Progenitor cell of endocrine pancreas (in vitro differentiated cells): ENCODE measurements around the gene MISFA. TPM values are rescaled to one million over a fixed set of nuclear protein-coding genes. Genes with fewer than 3 reads are reported as not detected.

Experiments used
- DNase-seq: peaks from one replicate; pipeline ENCODE4 v3.0.0; 2021; ENCODE audit warnings: low spot score; ENCODE audit not compliant: unreplicated experiment
- H3K27ac Mint-ChIP-seq: 2 replicates; pipeline ENCODE4 v1.8.0; 2021; ENCODE audit warnings: mild to moderate bottlenecking, moderate library complexity, mixed read lengths
- H3K27me3 Mint-ChIP-seq: 2 replicates; pipeline ENCODE4 v1.8.0; 2021; ENCODE audit warnings: mixed read lengths
- H3K36me3 Mint-ChIP-seq: 2 replicates; pipeline ENCODE4 v1.8.0; 2022; ENCODE audit warnings: mixed read lengths; ENCODE audit not compliant: insufficient read depth
- H3K4me1 Mint-ChIP-seq: 2 replicates; pipeline ENCODE4 v1.8.0; 2021; ENCODE audit warnings: low read depth, mixed read lengths
- H3K4me3 Mint-ChIP-seq: 2 replicates; pipeline ENCODE4 v1.8.0; 2021; ENCODE audit warnings: low read depth, mild to moderate bottlenecking, moderate library complexity, mixed read lengths
- H3K9me3 Mint-ChIP-seq: 2 replicates; pipeline ENCODE4 v1.8.0; 2021; ENCODE audit warnings: low read depth, mixed read lengths
- total RNA-seq: library from RNA; stranded (reverse); gene quantifications from 2 replicates; pipeline ENCODE4 v1.2.1, GENCODE V29; 2021
- TF ChIP-seq, protein P1 (sequence below): fragments of 200-600 bp; sonication (generic); IDR thresholded peaks from one replicate; pipeline ENCODE4 v1.5.0; 2021; ENCODE audit warnings: antibody characterized with exemption, mild to moderate bottlenecking; ENCODE audit not compliant: unreplicated experiment

Gene MISFA
- total RNA-seq, 1 donor from 2014 or later = 8.4 TPM

DNA sequence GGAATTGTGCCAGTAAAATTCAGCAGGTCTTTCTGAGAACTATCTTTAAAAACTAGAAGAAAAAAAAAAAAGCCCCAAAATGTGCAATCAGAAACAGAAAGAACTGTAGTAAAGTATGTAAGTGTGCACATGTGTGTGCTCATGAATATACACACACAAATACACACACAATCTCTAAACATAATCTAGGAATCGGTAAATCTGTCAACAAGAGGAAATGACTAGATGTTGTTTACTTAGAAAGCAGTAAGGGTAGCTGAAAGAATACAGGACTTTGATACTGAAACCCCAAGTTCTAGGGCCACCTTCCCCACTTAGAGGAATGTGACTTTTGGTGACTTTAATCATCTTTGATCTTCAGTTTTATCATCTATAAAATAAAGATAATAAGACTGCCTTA is 24.2 kb upstream of the MISFA start:
- TF ChIP-seq, protein P1, sequence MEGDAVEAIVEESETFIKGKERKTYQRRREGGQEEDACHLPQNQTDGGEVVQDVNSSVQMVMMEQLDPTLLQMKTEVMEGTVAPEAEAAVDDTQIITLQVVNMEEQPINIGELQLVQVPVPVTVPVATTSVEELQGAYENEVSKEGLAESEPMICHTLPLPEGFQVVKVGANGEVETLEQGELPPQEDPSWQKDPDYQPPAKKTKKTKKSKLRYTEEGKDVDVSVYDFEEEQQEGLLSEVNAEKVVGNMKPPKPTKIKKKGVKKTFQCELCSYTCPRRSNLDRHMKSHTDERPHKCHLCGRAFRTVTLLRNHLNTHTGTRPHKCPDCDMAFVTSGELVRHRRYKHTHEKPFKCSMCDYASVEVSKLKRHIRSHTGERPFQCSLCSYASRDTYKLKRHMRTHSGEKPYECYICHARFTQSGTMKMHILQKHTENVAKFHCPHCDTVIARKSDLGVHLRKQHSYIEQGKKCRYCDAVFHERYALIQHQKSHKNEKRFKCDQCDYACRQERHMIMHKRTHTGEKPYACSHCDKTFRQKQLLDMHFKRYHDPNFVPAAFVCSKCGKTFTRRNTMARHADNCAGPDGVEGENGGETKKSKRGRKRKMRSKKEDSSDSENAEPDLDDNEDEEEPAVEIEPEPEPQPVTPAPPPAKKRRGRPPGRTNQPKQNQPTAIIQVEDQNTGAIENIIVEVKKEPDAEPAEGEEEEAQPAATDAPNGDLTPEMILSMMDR = no peak
- H3K36me3 Mint-ChIP-seq = peaks cover 15% of the 10 kb centered on the region
- H3K9me3 Mint-ChIP-seq = no peaks in the 10 kb centered on the region
- no peak overlapping the region for H3K4me3 Mint-ChIP-seq
- no peak for DNase-seq
- H3K27ac Mint-ChIP-seq = no peak overlapping the region
- peaks cover 7% of the 10 kb centered on the region for H3K4me1 Mint-ChIP-seq
- no peaks in the 10 kb centered on the region for H3K27me3 Mint-ChIP-seq

DNA sequence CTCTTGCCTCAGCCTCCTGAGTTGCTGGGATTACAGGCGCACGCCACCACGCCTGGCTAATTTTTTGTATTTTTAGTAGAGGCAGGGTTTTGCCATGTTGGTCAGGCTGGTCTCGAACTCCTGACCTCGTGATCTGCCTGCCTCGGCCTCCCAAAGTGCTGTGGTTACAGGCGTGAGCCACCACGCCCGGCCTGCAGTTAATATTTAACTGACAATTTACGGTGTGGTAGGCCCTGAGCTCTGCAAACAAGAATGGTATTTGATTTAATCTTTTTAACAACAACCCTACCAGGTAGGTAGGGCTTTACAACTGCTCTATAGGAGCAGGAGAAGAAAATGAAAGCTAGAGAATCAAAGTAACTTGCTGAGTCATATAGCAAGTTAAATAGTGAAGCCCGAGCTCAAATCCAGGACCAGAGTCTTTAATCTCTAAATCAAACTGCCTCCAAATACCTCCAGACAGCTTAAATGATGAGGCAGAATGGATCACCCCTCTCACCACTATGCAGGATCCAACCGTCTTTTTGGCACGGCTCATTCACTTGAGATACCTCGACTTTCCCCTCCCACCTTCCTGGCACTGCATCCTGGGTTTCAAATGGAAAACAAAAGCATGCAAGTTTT is 20.5 kb upstream of the MISFA start:
- Mint-ChIP-seq H3K9me3 (no peaks in the 10 kb centered on the region), H3K4me1 (peaks cover 6% of the 10 kb centered on the region), H3K27ac (peak overlapping the region; percentile 88), H3K27me3 (no peaks in the 10 kb centered on the region), H3K36me3 (peaks cover 9% of the 10 kb centered on the region), H3K4me3 (no peak overlapping the region)
- no peak for DNase-seq
- TF ChIP-seq, protein P1 = no peak

DNA sequence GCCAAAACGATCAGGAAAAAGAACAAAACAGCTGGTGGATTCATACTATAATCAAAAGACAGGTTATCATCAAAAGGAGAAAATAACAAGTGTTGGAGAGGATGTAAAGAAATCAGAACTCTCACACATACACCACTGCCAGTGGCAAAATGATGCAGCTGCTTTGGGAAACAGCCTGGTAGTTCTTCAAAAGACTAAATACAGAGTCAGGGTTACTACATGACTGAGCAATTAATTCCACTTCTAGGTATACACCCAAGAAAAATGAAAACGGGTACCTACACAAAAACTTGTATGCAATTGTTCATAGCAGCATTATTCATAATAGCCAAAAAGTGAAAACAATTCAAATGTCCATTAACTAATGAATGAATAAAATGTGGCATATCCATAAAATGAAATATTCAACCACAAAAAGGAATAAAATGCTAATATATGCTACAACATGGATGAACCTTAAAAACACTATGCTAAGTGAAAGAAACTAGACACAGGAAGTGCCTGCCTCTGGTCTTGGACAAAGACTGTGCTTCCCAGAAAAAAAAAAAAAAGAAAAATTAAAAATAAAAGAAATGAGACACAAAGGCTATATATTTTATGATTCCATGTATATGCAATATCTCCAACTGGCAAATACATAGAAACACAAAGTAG is 19.3 kb upstream of the MISFA start:
- TF ChIP-seq, protein P1 = no peak
- Mint-ChIP-seq H3K27ac (no peak overlapping the region), H3K36me3 (peaks cover 9% of the 10 kb centered on the region), H3K9me3 (no peaks in the 10 kb centered on the region), H3K4me3 (no peak overlapping the region), H3K27me3 (no peaks in the 10 kb centered on the region), H3K4me1 (peaks cover 6% of the 10 kb centered on the region)
- DNase-seq = no peak

- H3K4me3 Mint-ChIP-seq = no peak overlapping the region
- peaks cover 4% of the 10 kb centered on the region for H3K4me1 Mint-ChIP-seq
- no peak overlapping the region for H3K27ac Mint-ChIP-seq
- H3K27me3 Mint-ChIP-seq = no peaks in the 10 kb centered on the region
- H3K9me3 Mint-ChIP-seq = no peaks in the 10 kb centered on the region
- DNase-seq = no peak
- TF ChIP-seq, protein P1 = no peak
- H3K36me3 Mint-ChIP-seq = peaks cover 7% of the 10 kb centered on the region
Observed at GRCh38 chr11:18581825-18582224, 17.8 kb upstream of the MISFA start.

DNA sequence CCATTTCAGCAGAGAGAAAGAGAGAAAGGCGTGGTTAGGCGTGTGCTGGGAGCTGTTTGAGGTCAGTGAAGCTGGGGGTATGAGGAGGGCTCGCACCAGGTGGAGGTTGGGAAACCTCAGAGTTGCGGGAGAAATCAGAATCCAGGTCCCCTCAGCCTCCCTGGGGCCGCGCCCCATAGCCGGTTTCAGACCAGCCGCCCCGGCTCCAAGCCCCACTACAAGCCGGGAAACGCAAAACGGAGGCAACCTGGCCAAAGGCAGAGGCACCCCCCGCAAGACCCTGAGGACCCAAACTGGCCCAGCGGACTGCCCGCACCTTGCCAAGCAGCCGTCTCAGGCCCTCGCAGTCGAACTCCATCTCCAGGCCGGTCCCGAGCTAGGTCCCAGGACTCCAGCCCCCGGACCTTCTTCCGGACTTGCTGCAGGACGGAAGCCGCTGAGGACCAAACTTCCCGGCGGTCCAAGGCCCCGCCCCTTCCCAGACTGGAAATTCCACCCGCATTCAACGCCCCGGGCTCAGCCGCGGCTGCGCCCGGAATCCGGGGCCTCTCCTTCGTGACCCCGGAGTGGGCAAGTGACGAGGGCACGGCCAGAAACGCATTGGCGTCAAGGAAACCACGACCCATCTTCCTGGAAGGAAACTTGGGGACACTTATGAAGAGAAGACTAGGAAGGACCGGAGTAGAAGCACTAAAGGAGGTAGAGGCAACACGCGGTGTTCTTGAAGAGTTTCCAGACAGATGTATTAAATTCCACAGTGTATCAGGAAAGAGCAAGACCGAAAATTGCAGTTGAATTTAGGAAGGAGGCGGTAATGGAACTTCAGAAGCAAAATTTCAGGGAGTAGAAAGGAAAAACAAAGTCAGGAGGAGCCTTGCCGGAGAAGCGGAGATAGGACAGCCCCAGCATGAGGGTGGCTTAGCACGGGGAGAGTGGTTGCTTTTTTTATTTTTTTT is 11.0 kb upstream of the MISFA start, which contains the start of gene UEVLD:
TSS of gene UEVLD (minus strand) at position 438 of the 956 bp plus-strand sequence. CDS start at position 358, 80 bp downstream.
- peak; percentile 81 for DNase-seq
- no peak within 1 kb of the TSS for H3K27ac Mint-ChIP-seq
- TF ChIP-seq, protein P1 = no peak
- H3K36me3 Mint-ChIP-seq = no peaks in the 10 kb centered on the region
- no peak within 1 kb of the TSS for H3K4me3 Mint-ChIP-seq
- H3K27me3 Mint-ChIP-seq = no peaks in the 10 kb centered on the region
- H3K9me3 Mint-ChIP-seq = no peaks in the 10 kb centered on the region
- peaks cover 3% of the 10 kb centered on the region for H3K4me1 Mint-ChIP-seq
